GM12878 (cell line): Measurements from ENCODE around the gene GOSR1. TPM values are rescaled to one million over a fixed set of nuclear protein-coding genes. Genes with fewer than 3 reads are reported as not detected.

Experiments
- ATAC-seq: fragments of 200-7000 bp; cut with Tn5 transposase; 3 replicates; pipeline ENCODE4 v1.9.1; 2020; ENCODE audit warnings: mild to moderate bottlenecking, moderate library complexity
- BruUV-seq: library from RNA; stranded (reverse); fragments of 400-500 nt; replicated peaks from 2 replicates; lab custom pipeline; 2021; lab: Mats Ljungman, UMichigan
- CTCF ChIA-PET: fragments of 300-600 bp; sonication (Branson Sonifier 250); formaldehyde crosslinking; extraction: SDS; loops from one replicate; lab custom pipeline; 2021; ENCODE audit warnings: inconsistent platforms; lab: Yijun Ruan, JAX
- POLR2A ChIA-PET: fragments of 350-600 bp; formaldehyde crosslinking; extraction: SDS; loops from one replicate; lab custom pipeline; 2021; ENCODE audit warnings: inconsistent platforms; lab: Charles Lee
- RAD21 ChIA-PET: fragments of 300-600 bp; sonication (Branson Sonifier 250); formaldehyde crosslinking; loops from one replicate; lab custom pipeline; 2023; ENCODE audit warnings: antibody characterized with exemption; ENCODE audit not compliant: unreplicated experiment; lab: Charles Lee
- SMC1A ChIA-PET: fragments of 300-600 bp; sonication (Branson Sonifier 250); formaldehyde crosslinking; loops from one replicate; lab custom pipeline; 2023; ENCODE audit not compliant: unreplicated experiment, uncharacterized antibody; lab: Charles Lee
- DNase-seq: peaks from one replicate; pipeline ENCODE4 v3.0.0-alpha.2; 2011; ENCODE audit warnings: low read depth, low spot score
- FAIRE-seq: peaks from 3 replicates; lab custom pipeline; 2011; peaks lifted over from hg19 to GRCh38; lab: Jason Lieb, UNC
- H2AFZ ChIP-seq: 2 replicates; pipeline ENCODE4 v1.6.0; 2011; ENCODE audit warnings: low read depth, low read length, control low read depth; ENCODE audit not compliant: control insufficient read depth
- H3K27ac ChIP-seq: 2 replicates; pipeline ENCODE4 v1.5.1; 2011; ENCODE audit warnings: control low read depth; ENCODE audit not compliant: control insufficient read depth, insufficient read depth
- H3K27me3 ChIP-seq, 2 experiments: replicated peaks in 1 of 2; 2 replicates each; pipeline versions ENCODE4 v1.6.0 to v1.6.1; 2011; ENCODE audit warnings: low read length in 1 of 2; ENCODE audit not compliant: control insufficient read depth in 2 of 2, insufficient read depth in 2 of 2
- H3K36me3 ChIP-seq, 2 experiments: 2 replicates each; pipeline ENCODE4 v1.5.1; 2011; ENCODE audit warnings: low read length in 1 of 2; ENCODE audit not compliant: control insufficient read depth in 2 of 2, insufficient read depth in 2 of 2
- H3K4me1 ChIP-seq: 2 replicates; pipeline ENCODE4 v1.6.1; 2011; ENCODE audit warnings: mild to moderate bottlenecking, low read length, moderate library complexity, mixed read lengths; ENCODE audit not compliant: control insufficient read depth, insufficient read depth
- H3K4me2 ChIP-seq: 2 replicates; pipeline ENCODE4 v1.6.0; 2011; ENCODE audit warnings: control low read depth; ENCODE audit not compliant: control insufficient read depth, insufficient read depth
- H3K4me3 ChIP-seq: fragments of 200-600 bp; sonication (generic); 2 replicates; pipeline ENCODE4 v1.5.1; 2016
- H3K79me2 ChIP-seq: 2 replicates; pipeline ENCODE4 v1.6.0; 2011; ENCODE audit warnings: low read length; ENCODE audit not compliant: control insufficient read depth, insufficient read depth
- H3K9ac ChIP-seq: 2 replicates; pipeline ENCODE4 v1.8.0; 2011; ENCODE audit warnings: low read length, control low read depth, mixed read lengths; ENCODE audit not compliant: control insufficient read depth, insufficient read depth
- H3K9me3 ChIP-seq: replicated peaks from 3 replicates; pipeline ENCODE4 v1.5.1; 2011; ENCODE audit warnings: mild to moderate bottlenecking, low read length; ENCODE audit not compliant: control insufficient read depth, insufficient read depth
- H4K20me1 ChIP-seq: 2 replicates; pipeline ENCODE4 v1.6.0; 2011; ENCODE audit not compliant: control insufficient read depth, insufficient read depth
- ASH2L ChIP-seq: fragments of 300-600, 200-600 bp; sonication (generic); IDR thresholded peaks from 2 replicates; pipeline ENCODE4 v1.6.1; 2017; ENCODE audit warnings: low read depth, mild to moderate bottlenecking, borderline replicate concordance
- EP300 ChIP-seq, 2 experiments: fragments of 150-350 bp in 1 of 2; IDR thresholded peaks; 2 replicates each; pipeline ENCODE4 v1.6.1; 2011 to 2012; ENCODE audit warnings: low read depth in 2 of 2, low read length in 2 of 2, borderline replicate concordance in 1 of 2, improper control_type of control experiment in 1 of 2, inconsistent platforms in 1 of 2; ENCODE audit not compliant: control insufficient read depth in 1 of 2
- IKZF1 ChIP-seq: fragments of 450-650 bp; conservative IDR thresholded peaks from 2 replicates; pipeline ENCODE4 v1.6.1; 2017; ENCODE audit warnings: antibody characterized with exemption, mild to moderate bottlenecking
- KLF5 ChIP-seq: fragments of 450-650 bp; IDR thresholded peaks from 2 replicates; pipeline ENCODE4 v1.6.1; 2014; ENCODE audit warnings: mild to moderate bottlenecking; ENCODE audit not compliant: partially characterized antibody
- MEF2A ChIP-seq: IDR thresholded peaks from 2 replicates; pipeline ENCODE4 v1.6.1; 2011; ENCODE audit warnings: low read depth, mild to moderate bottlenecking, low read length, moderate library complexity; ENCODE audit not compliant: insufficient read depth
- RELA ChIP-seq: fragments of 450-650 bp; IDR thresholded peaks from 2 replicates; pipeline ENCODE4 v1.8.0; 2014; ENCODE audit warnings: borderline replicate concordance; ENCODE audit not compliant: partially characterized antibody
- WGBS: methylation state at CpG from one replicate; pipeline ENCODE4 v1.1.6; 2016; ENCODE audit warnings: low lambda C conversion rate; ENCODE audit not compliant: insufficient replicate concordance, insufficient coverage; ENCODE audit errors: missing lambda C conversion rate; 5-methylcytosine and 5-hydroxymethylcytosine counted together
- in situ Hi-C: fragments of 300-500 bp; cut with MboI; formaldehyde crosslinking; loops from 9 replicates; pipeline ENCODE4 v1.14.3; 2018; ENCODE audit warnings: mixed read lengths
- intact Hi-C: fragments of 100-400 bp; cut with micrococcal nuclease; formaldehyde crosslinking; loops from one replicate; pipeline ENCODE4 v1.14.2; 2022; ENCODE audit not compliant: unreplicated experiment
- polyA plus RNA-seq, 11 experiments: library from polyadenylated mRNA; depleted of rRNA in 4 of 11; unstranded in 6 of 11; stranded (reverse) in 5 of 11; fragments of >200 nt; fragmentation: Nextera tagmentation in 4 of 11; fragmentation: Illumina TruSeq in 1 of 11; extraction: Ambion mirVana in 4 of 11; extraction: Trizol in 1 of 11; gene quantifications; 1 replicate in 1 of 11; 2 replicates in 10 of 11; pipeline versions ENCODE4 v1.2.1 to v1.2.3, GENCODE V29; 2011 to 2016; ENCODE audit warnings: inconsistent platforms in 2 of 11, missing spikeins in 2 of 11, low read depth in 1 of 11
- total RNA-seq, 4 experiments: library from RNA; depleted of rRNA in 3 of 4; stranded (reverse); fragments of >200 nt in 3 of 4; fragmentation: Illumina TruSeq in 1 of 4; extraction: Trizol in 1 of 4; gene quantifications; 2 replicates each; pipeline versions ENCODE4 v1.2.1 to v1.2.3, GENCODE V29; 2013 to 2021
- TF ChIP-seq, protein P1 (sequence below): fragments of 450-650 bp; IDR thresholded peaks from 2 replicates; pipeline ENCODE4 v1.6.1; 2014; ENCODE audit warnings: mild to moderate bottlenecking

Gene GOSR1
- total and polyA plus RNA-seq, 10 of the 15 experiments (the other 5 are each of a cell fraction or from before 2014, with no cell fraction given), result 21.4 to 99.3 (median 42.9) TPM

- TF ChIP-seq MEF2A (no peak), IKZF1 (no peak), ASH2L (no peak), RELA (no peak), EP300 (IDR thresholded peaks at IDR 0.05; ENCODE audit: borderline replicate concordance in 1 of 2, control insufficient read depth in 1 of 2, low read depth in 2 of 2, low read length in 2 of 2) (no peak), KLF5 (no peak)
- TF ChIP-seq, protein P1, sequence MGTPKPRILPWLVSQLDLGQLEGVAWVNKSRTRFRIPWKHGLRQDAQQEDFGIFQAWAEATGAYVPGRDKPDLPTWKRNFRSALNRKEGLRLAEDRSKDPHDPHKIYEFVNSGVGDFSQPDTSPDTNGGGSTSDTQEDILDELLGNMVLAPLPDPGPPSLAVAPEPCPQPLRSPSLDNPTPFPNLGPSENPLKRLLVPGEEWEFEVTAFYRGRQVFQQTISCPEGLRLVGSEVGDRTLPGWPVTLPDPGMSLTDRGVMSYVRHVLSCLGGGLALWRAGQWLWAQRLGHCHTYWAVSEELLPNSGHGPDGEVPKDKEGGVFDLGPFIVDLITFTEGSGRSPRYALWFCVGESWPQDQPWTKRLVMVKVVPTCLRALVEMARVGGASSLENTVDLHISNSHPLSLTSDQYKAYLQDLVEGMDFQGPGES, result no peak
- Histone ChIP-seq H3K4me3 (no peak overlapping the region), H3K79me2 (no peaks in the 10 kb centered on the region), H2AFZ (no peak overlapping the region), H3K27ac (no peak overlapping the region), H3K36me3 (no peaks in the 10 kb centered on the region), H3K9ac (no peak overlapping the region), H3K4me1 (no peaks in the 10 kb centered on the region), H3K27me3 (no peaks in the 10 kb centered on the region; a peak in 1 of 4 replicates), H3K9me3 (no peaks in the 10 kb centered on the region), H4K20me1 (no peaks in the 10 kb centered on the region), H3K4me2 (no peak overlapping the region)
- ATAC-seq (no peak), DNase-seq (no peak), FAIRE-seq (no peak)
- ChIA-PET SMC1A (interaction anchor here (1.0 kb wide), 1 partner anchor 10 kb away, joined by 3 read pairs; no protein-coding TSS in a partner anchor), RAD21 (no interaction called here), POLR2A (no interaction called here), CTCF (no interaction called here)
- BruUV-seq, result no TSS peak
- WGBS, result 59% methylated on average over 2 of the region's 2 CpGs
- intact Hi-C loops (loop anchor here (5.0 kb wide), 1 partner anchor 57 kb away; no protein-coding TSS in a partner anchor), in situ Hi-C loops (no loop called here)
Observed at GRCh38 chr17:30545024-30545423, 67.8 kb downstream of the GOSR1 start.
